Adrenal gland (tissue), 5 donors: ENCODE measurements around the gene EHBP1.

Experiments
- POLR2A ChIP-seq, 2 donors: fragments of 450-650 bp; IDR thresholded peaks; one replicate each; pipeline ENCODE4 v1.6.1; 2017; ENCODE audit warnings: antibody characterized with exemption in 2 of 2, mild to moderate bottlenecking in 2 of 2, moderate library complexity in 1 of 2
- TF ChIP-seq, protein P1 (sequence below), 6 experiments: fragments of 450-650 bp in 4 of 6; fragments of 200-600 bp in 2 of 6; sonication (generic) in 1 of 6; IDR thresholded peaks; 1 replicate in 5 of 6; 2 replicates in 1 of 6; pipeline versions ENCODE4 v1.5.1 to v1.8.0; 2016 to 2021; ENCODE audit warnings: antibody characterized with exemption in 6 of 6, mild to moderate bottlenecking in 2 of 6, moderate library complexity in 1 of 6
- donor health status: DM: no; HTN: no; CAD: no.

DNA sequence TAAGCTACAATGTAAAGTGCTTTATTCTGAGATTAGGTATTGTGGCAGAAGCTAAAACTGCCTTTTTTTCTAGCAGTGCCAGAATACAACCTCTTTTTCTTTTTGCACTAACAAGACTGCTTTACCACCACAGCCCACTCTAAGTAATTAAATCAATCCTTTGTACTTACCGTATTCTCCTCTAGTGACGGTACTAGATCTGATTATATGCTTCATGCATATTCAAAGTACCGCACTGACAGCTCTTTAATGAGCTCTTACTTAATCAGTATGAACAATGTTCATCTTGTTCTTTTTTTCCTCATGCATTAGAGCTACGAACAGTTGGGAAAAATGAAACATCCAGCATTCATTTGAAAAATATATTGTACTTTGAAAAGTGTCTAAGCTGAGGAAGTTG, 329.0 kb downstream of the EHBP1 start:
- TF ChIP-seq POLR2A (IDR thresholded peaks at IDR 0.05) = no peak
- TF ChIP-seq, protein P1, sequence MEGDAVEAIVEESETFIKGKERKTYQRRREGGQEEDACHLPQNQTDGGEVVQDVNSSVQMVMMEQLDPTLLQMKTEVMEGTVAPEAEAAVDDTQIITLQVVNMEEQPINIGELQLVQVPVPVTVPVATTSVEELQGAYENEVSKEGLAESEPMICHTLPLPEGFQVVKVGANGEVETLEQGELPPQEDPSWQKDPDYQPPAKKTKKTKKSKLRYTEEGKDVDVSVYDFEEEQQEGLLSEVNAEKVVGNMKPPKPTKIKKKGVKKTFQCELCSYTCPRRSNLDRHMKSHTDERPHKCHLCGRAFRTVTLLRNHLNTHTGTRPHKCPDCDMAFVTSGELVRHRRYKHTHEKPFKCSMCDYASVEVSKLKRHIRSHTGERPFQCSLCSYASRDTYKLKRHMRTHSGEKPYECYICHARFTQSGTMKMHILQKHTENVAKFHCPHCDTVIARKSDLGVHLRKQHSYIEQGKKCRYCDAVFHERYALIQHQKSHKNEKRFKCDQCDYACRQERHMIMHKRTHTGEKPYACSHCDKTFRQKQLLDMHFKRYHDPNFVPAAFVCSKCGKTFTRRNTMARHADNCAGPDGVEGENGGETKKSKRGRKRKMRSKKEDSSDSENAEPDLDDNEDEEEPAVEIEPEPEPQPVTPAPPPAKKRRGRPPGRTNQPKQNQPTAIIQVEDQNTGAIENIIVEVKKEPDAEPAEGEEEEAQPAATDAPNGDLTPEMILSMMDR (IDR thresholded peaks at IDR 0.05) = no peak
